Astrocyte (in vitro differentiated cells and primary cell): ENCODE results near the gene AP3S1. TPM values are rescaled to one million over a fixed set of nuclear protein-coding genes. Genes with fewer than 3 reads are reported as not detected.

Experiments used
- DNase-seq: peaks from one replicate; pipeline ENCODE4 v3.0.0-alpha.2; 2010; ENCODE audit warnings: low read depth
- FAIRE-seq: peaks from 2 replicates; lab custom pipeline; 2011; peaks lifted over from hg19 to GRCh38; lab: Jason Lieb, UNC
- H2AFZ ChIP-seq: 2 replicates; pipeline ENCODE4 v1.6.0; 2012; ENCODE audit warnings: low read depth, low read length, inconsistent platforms
- H3K27ac ChIP-seq: 2 replicates; pipeline ENCODE4 v1.5.1; 2011; ENCODE audit warnings: low read depth, low read length, inconsistent platforms
- H3K27me3 ChIP-seq: 2 replicates; pipeline ENCODE4 v1.6.0; 2011; ENCODE audit warnings: low read length, inconsistent platforms; ENCODE audit not compliant: insufficient read depth
- H3K36me3 ChIP-seq: 2 replicates; pipeline ENCODE4 v1.5.1; 2011; ENCODE audit warnings: low read length, inconsistent platforms; ENCODE audit not compliant: insufficient read depth
- H3K4me1 ChIP-seq: 2 replicates; pipeline ENCODE4 v1.5.1; 2011; ENCODE audit warnings: low read length, inconsistent platforms; ENCODE audit not compliant: insufficient read depth
- H3K4me2 ChIP-seq: 2 replicates; pipeline ENCODE4 v1.6.0; 2012; ENCODE audit warnings: low read length, inconsistent platforms
- H3K4me3 ChIP-seq: 2 replicates; pipeline ENCODE4 v1.5.1; 2011; ENCODE audit warnings: low read depth, mild to moderate bottlenecking, low read length, inconsistent platforms; ENCODE audit not compliant: insufficient read depth
- H3K79me2 ChIP-seq: 2 replicates; pipeline ENCODE4 v1.6.0; 2012; ENCODE audit warnings: mild to moderate bottlenecking, low read length, inconsistent platforms; ENCODE audit not compliant: insufficient read depth
- H3K9ac ChIP-seq: 2 replicates; pipeline ENCODE4 v1.6.0; 2012; ENCODE audit warnings: mild to moderate bottlenecking, low read length, inconsistent platforms
- H3K9me3 ChIP-seq: 2 replicates; pipeline ENCODE4 v1.5.1; 2012; ENCODE audit warnings: low read depth, mild to moderate bottlenecking, low read length, inconsistent platforms; ENCODE audit not compliant: insufficient read depth
- H4K20me1 ChIP-seq: 2 replicates; pipeline ENCODE4 v1.6.0; 2012; ENCODE audit warnings: low read length, inconsistent platforms; ENCODE audit not compliant: insufficient read depth
- H3K27ac Mint-ChIP-seq: one replicate; pipeline ENCODE4 v1.8.0; 2021; ENCODE audit warnings: mild to moderate bottlenecking, mixed read lengths; ENCODE audit not compliant: unreplicated experiment
- H3K27me3 Mint-ChIP-seq: one replicate; pipeline ENCODE4 v1.8.0; 2021; ENCODE audit warnings: low read depth, mixed read lengths; ENCODE audit not compliant: unreplicated experiment
- H3K36me3 Mint-ChIP-seq: one replicate; pipeline ENCODE4 v1.8.0; 2021; ENCODE audit warnings: low read depth, mixed read lengths; ENCODE audit not compliant: unreplicated experiment
- H3K4me1 Mint-ChIP-seq: one replicate; pipeline ENCODE4 v1.8.0; 2021; ENCODE audit warnings: low read depth, mixed read lengths; ENCODE audit not compliant: unreplicated experiment
- H3K4me3 Mint-ChIP-seq: one replicate; pipeline ENCODE4 v1.8.0; 2021; ENCODE audit warnings: mild to moderate bottlenecking, moderate library complexity, mixed read lengths; ENCODE audit not compliant: unreplicated experiment
- H3K9me3 Mint-ChIP-seq: one replicate; pipeline ENCODE4 v1.8.0; 2021; ENCODE audit warnings: mild to moderate bottlenecking, mixed read lengths; ENCODE audit not compliant: unreplicated experiment
- CTCF ChIP-seq: IDR thresholded peaks from 2 replicates; pipeline ENCODE4 v1.5.1; 2011; ENCODE audit warnings: low read depth, mild to moderate bottlenecking, inconsistent platforms, low read length, moderate library complexity; ENCODE audit not compliant: insufficient read depth
- EZH2 ChIP-seq: IDR thresholded peaks from 2 replicates; pipeline ENCODE4 v1.6.1; 2012; ENCODE audit warnings: mild to moderate bottlenecking, low read length, inconsistent platforms; ENCODE audit not compliant: insufficient read depth
- total RNA-seq: library from RNA; stranded (reverse); gene quantifications from 2 replicates; pipeline ENCODE4 v1.2.1, GENCODE V29; 2021

The AP3S1 gene
- total RNA-seq, 1 donor from 2014 or later = 108 TPM

- Histone ChIP-seq H4K20me1 (peaks cover 74% of the 10 kb centered on the region), H3K4me3 (no peak overlapping the region), H3K9ac (no peak overlapping the region), H3K4me2 (peak overlapping the region; percentile 8), H3K27ac (no peak overlapping the region), H2AFZ (no peak overlapping the region), H3K9me3 (no peaks in the 10 kb centered on the region), H3K79me2 (peaks cover 99% of the 10 kb centered on the region), H3K4me1 (no peaks in the 10 kb centered on the region), H3K36me3 (no peaks in the 10 kb centered on the region), H3K27me3 (no peaks in the 10 kb centered on the region)
- Mint-ChIP-seq H3K4me1 (peaks cover 15% of the 10 kb centered on the region), H3K9me3 (no peaks in the 10 kb centered on the region), H3K27me3 (no peaks in the 10 kb centered on the region), H3K27ac (no peak overlapping the region), H3K4me3 (no peak overlapping the region), H3K36me3 (peaks cover 8% of the 10 kb centered on the region)
- TF ChIP-seq CTCF = no peak
- no peak for TF ChIP-seq EZH2
- no peak for FAIRE-seq
- DNase-seq = no peak
Measured at GRCh38 chr5:115857626-115858349, 16.1 kb downstream of the AP3S1 start.

GRCh38 chr5:115858396-115858795 lies 16.7 kb downstream of the AP3S1 start:
- H2AFZ ChIP-seq = no peak overlapping the region
- no peak overlapping the region for H3K9ac ChIP-seq
- H3K79me2 ChIP-seq = peaks cover 95% of the 10 kb centered on the region
- peak overlapping the region; percentile 8 for H3K4me2 ChIP-seq
- Mint-ChIP-seq H3K4me3 (no peak overlapping the region), H3K27ac (no peak overlapping the region), H3K9me3 (no peaks in the 10 kb centered on the region), H3K4me1 (peaks cover 15% of the 10 kb centered on the region), H3K36me3 (peaks cover 7% of the 10 kb centered on the region), H3K27me3 (no peaks in the 10 kb centered on the region)
- FAIRE-seq = no peak
- no peaks in the 10 kb centered on the region for H3K4me1 ChIP-seq
- peaks cover 71% of the 10 kb centered on the region for H4K20me1 ChIP-seq
- no peak overlapping the region for H3K4me3 ChIP-seq
- no peaks in the 10 kb centered on the region for H3K27me3 ChIP-seq
- H3K36me3 ChIP-seq = no peaks in the 10 kb centered on the region
- DNase-seq = no peak
- H3K9me3 ChIP-seq = no peaks in the 10 kb centered on the region
- H3K27ac ChIP-seq = no peak overlapping the region
- TF ChIP-seq EZH2 (no peak), CTCF (no peak)

- no peaks in the 10 kb centered on the region for H3K36me3 Mint-ChIP-seq
- TF ChIP-seq EZH2 (no peak), CTCF (no peak)
- FAIRE-seq = no peak
- H2AFZ ChIP-seq = no peak overlapping the region
- H3K4me3 Mint-ChIP-seq = no peak overlapping the region
- no peak overlapping the region for H3K9ac ChIP-seq
- no peaks in the 10 kb centered on the region for H3K4me1 ChIP-seq
- H3K79me2 ChIP-seq = peaks cover 95% of the 10 kb centered on the region
- peaks cover 71% of the 10 kb centered on the region for H4K20me1 ChIP-seq
- H3K27ac Mint-ChIP-seq = no peak overlapping the region
- H3K36me3 ChIP-seq = no peaks in the 10 kb centered on the region
- H3K27me3 ChIP-seq = no peaks in the 10 kb centered on the region
- DNase-seq = no peak
- H3K9me3 Mint-ChIP-seq = no peaks in the 10 kb centered on the region
- peaks cover 15% of the 10 kb centered on the region for H3K4me1 Mint-ChIP-seq
- H3K9me3 ChIP-seq = no peaks in the 10 kb centered on the region
- no peak overlapping the region for H3K27ac ChIP-seq
- H3K4me2 ChIP-seq = no peak overlapping the region
- no peak overlapping the region for H3K4me3 ChIP-seq
- H3K27me3 Mint-ChIP-seq = no peaks in the 10 kb centered on the region
Measured at GRCh38 chr5:115859378-115859777, 17.6 kb downstream of the AP3S1 start.
